HFFc6 (cell line): ENCODE results near the gene CDV3. TPM values are rescaled to one million over a fixed set of nuclear protein-coding genes. Genes with fewer than 3 reads are reported as not detected.
"Not testable (repeated sequence)": the region's sequence is repeated elsewhere in the genome, so short reads cannot be mapped to it uniquely, and the experiment has no call there.

Experiments used
- DNase-seq: peaks from one replicate; pipeline ENCODE4 v3.0.0-alpha.2; 2018
- H3K27ac Mint-ChIP-seq: 2 replicates; pipeline ENCODE4 v1.8.0; 2020; ENCODE audit warnings: mild to moderate bottlenecking, mixed read lengths
- H3K27me3 Mint-ChIP-seq: 2 replicates; pipeline ENCODE4 v1.8.0; 2021; ENCODE audit warnings: mild to moderate bottlenecking, moderate library complexity, mixed read lengths; ENCODE audit not compliant: insufficient read depth
- H3K36me3 Mint-ChIP-seq: 2 replicates; pipeline ENCODE4 v1.8.0; 2021; ENCODE audit warnings: low read depth, mixed read lengths
- H3K4me1 Mint-ChIP-seq: 2 replicates; pipeline ENCODE4 v1.8.0; 2020; ENCODE audit warnings: low read depth, mixed read lengths
- H3K4me3 Mint-ChIP-seq: 2 replicates; pipeline ENCODE4 v1.8.0; 2020; ENCODE audit warnings: mild to moderate bottlenecking, moderate library complexity, mixed read lengths
- H3K9me3 Mint-ChIP-seq: 2 replicates; pipeline ENCODE4 v1.8.0; 2020; ENCODE audit warnings: mild to moderate bottlenecking, mixed read lengths
- total RNA-seq, 6 experiments: library from RNA; stranded (reverse); fragmentation: NEBNext Ultra II Directional; extraction: Animal tissue kit (Norgen Biotek cat#: 25700); gene quantifications; 2 replicates in 1 of 6; 3 replicates in 5 of 6; pipeline ENCODE4 v1.2.3, GENCODE V29; 2021
- TF ChIP-seq, protein P1 (sequence below): fragments of 200-600 bp; sonication (generic); IDR thresholded peaks from 2 replicates; pipeline ENCODE4 v1.5.0; 2021; ENCODE audit warnings: antibody characterized with exemption, mild to moderate bottlenecking

The CDV3 gene
- total RNA-seq, 6 experiments from 2014 or later = 163 to 208 (median 184) TPM

- Mint-ChIP-seq H3K27ac (no peak overlapping the region), H3K27me3 (no peaks in the 10 kb centered on the region; the same call in 1 of the 2 replicates), H3K4me1 (peaks cover 46% of the 10 kb centered on the region), H3K4me3 (no peak overlapping the region), H3K9me3 (peaks cover 4% of the 10 kb centered on the region; the same call in 1 of the 2 replicates), H3K36me3 (peaks cover 8% of the 10 kb centered on the region; the same call in 1 of the 2 replicates)
- TF ChIP-seq, protein P1, sequence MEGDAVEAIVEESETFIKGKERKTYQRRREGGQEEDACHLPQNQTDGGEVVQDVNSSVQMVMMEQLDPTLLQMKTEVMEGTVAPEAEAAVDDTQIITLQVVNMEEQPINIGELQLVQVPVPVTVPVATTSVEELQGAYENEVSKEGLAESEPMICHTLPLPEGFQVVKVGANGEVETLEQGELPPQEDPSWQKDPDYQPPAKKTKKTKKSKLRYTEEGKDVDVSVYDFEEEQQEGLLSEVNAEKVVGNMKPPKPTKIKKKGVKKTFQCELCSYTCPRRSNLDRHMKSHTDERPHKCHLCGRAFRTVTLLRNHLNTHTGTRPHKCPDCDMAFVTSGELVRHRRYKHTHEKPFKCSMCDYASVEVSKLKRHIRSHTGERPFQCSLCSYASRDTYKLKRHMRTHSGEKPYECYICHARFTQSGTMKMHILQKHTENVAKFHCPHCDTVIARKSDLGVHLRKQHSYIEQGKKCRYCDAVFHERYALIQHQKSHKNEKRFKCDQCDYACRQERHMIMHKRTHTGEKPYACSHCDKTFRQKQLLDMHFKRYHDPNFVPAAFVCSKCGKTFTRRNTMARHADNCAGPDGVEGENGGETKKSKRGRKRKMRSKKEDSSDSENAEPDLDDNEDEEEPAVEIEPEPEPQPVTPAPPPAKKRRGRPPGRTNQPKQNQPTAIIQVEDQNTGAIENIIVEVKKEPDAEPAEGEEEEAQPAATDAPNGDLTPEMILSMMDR = no peak
- DNase-seq = peak; percentile 6
These were observed 40.5 kb upstream of the CDV3 start for GRCh38 chr3:133532951-133533350.

DNA sequence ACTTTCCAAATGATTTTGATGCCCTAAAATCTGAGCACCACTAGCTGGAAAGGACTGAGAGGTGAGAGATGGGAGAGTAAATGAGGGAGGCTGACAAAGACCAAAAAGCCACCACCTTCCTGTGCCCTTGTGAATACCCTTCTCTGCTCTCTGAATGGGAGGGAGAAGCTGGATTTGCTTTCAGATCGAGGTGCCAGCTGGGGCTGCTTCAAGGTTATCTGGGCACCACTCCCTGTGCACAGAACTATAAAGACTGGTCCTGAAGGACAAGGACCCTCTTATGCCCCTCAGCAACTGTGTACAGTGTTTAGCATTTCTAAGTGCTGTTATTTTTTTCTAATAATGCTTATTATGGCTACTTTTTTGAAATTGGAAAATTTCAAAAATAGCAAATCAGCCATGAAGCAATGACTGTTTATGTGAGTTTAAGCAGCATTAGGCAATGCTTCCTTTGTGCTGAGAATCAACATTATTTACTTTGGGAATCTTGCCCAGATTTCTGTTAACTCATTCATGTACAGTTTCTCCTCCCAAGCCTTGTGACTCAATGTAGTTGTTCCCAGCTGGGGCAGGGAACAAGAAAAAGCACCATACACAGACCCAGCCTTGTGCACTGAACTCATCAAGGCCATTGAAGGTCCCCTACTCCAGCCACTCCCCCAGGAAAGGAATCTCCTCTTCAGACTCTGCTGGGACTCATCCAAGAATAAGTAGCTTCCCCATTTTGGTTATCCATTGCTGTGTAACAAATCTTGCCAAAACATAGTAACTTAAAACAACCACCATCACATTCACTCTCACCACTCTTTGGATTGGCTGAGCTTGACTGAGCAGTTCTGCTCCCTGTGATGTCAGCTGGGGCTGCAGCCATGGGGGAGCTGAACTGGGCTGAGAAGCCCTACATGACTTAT is 37.3 kb upstream of the CDV3 start:
- H3K4me3 Mint-ChIP-seq = peak overlapping the region; percentile 44
- no peaks in the 10 kb centered on the region for H3K9me3 Mint-ChIP-seq
- H3K4me1 Mint-ChIP-seq = peaks cover 54% of the 10 kb centered on the region
- peak; percentile 91 for DNase-seq
- H3K27me3 Mint-ChIP-seq = no peaks in the 10 kb centered on the region; the same call in none of the 2 replicates
- H3K36me3 Mint-ChIP-seq = no peaks in the 10 kb centered on the region
- peak overlapping the region; percentile 60 for H3K27ac Mint-ChIP-seq
- TF ChIP-seq, protein P1 = no peak

- not testable (repeated sequence) for H3K27me3 Mint-ChIP-seq, DNase-seq, H3K36me3 Mint-ChIP-seq, H3K9me3 Mint-ChIP-seq, H3K27ac Mint-ChIP-seq, H3K4me3 Mint-ChIP-seq
- peaks cover 48% of the 10 kb centered on the region for H3K4me1 Mint-ChIP-seq
These were observed 36.4 kb upstream of the CDV3 start for GRCh38 chr3:133537131-133537530.

- H3K9me3 Mint-ChIP-seq = no peaks in the 10 kb centered on the region
These were observed 35.3 kb upstream of the CDV3 start for GRCh38 chr3:133538154-133538553.

DNA sequence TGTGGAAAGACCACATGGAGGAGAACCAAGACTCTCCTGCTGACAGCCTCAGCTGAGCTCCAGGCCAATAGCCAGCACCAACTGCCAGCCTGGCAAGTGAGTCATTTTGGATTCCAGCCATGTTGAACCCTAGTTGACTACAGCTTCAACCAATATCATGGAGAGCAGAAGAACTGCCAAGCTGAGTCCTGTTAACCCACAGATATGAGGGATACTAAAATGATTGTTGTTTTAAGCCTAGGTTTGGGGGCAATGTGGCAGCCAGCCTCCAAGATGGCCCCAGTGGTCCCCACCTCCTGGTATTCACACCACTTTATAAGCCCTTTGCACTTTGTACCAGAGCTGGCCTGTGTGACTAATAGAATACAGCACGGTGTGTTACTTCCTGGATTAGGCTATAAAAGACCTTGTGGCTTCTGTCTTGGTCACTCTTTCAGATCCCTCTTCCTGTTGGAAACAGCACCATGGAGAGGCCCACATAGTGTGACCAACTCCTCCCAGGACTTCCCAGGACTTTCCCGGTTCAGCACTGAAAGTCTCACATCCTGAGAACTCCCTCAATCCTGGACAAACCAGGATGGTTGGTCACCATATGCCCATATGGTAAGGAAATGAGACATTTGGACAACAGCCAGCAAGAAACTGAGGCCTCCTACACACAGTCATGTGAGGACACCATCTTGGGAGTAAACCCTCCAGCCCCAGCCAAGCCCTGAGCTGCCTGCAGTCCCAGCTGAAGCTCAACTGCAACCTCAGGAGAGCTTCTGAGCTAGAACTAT is 32.4 kb upstream of the CDV3 start:
- Mint-ChIP-seq H3K9me3 (no peaks in the 10 kb centered on the region), H3K27me3 (no peaks in the 10 kb centered on the region; the same call in 1 of the 2 replicates), H3K4me1 (peaks cover 22% of the 10 kb centered on the region), H3K4me3 (no peak overlapping the region), H3K27ac (peak overlapping the region; percentile 74), H3K36me3 (no peaks in the 10 kb centered on the region)
- TF ChIP-seq, protein P1 = no peak
- DNase-seq = peak; percentile 50

More at GRCh38 chr3:133538154-133538553, 35.3 kb upstream of the CDV3 start:
- TF ChIP-seq, protein P1 = no peak
- no peaks in the 10 kb centered on the region for H3K36me3 Mint-ChIP-seq
- H3K27me3 Mint-ChIP-seq = no peaks in the 10 kb centered on the region; the same call in none of the 2 replicates
- DNase-seq = no peak
- H3K4me3 Mint-ChIP-seq = no peak overlapping the region
- no peak overlapping the region for H3K27ac Mint-ChIP-seq
- H3K4me1 Mint-ChIP-seq = peaks cover 38% of the 10 kb centered on the region
